Hematopoietic multipotent progenitor cell treated with erythropoietin and hydrocortisone succinate and interleukin-3 and kit ligand, for 17 days (in vitro differentiated cells): ENCODE results near the gene MKLN1.
A peak's percentile ranks its signal among the peaks of the same experiment; 100 is the strongest.
"Not testable (repeated sequence)": the region's sequence is repeated elsewhere in the genome, so short reads cannot be mapped to it uniquely, and the experiment has no call there.

ENCODE experiments used
- DNase-seq: peaks from one replicate; pipeline ENCODE4 v3.0.0-alpha.2; 2015; ENCODE audit warnings: low spot score

Gene MKLN1

GRCh38 chr7:131401194-131401593 is 73.5 kb downstream of the MKLN1 start:
- no peak for DNase-seq

GRCh38 chr7:131403322-131403721 is 75.6 kb downstream of the MKLN1 start:
- DNase-seq, result no peak

DNA sequence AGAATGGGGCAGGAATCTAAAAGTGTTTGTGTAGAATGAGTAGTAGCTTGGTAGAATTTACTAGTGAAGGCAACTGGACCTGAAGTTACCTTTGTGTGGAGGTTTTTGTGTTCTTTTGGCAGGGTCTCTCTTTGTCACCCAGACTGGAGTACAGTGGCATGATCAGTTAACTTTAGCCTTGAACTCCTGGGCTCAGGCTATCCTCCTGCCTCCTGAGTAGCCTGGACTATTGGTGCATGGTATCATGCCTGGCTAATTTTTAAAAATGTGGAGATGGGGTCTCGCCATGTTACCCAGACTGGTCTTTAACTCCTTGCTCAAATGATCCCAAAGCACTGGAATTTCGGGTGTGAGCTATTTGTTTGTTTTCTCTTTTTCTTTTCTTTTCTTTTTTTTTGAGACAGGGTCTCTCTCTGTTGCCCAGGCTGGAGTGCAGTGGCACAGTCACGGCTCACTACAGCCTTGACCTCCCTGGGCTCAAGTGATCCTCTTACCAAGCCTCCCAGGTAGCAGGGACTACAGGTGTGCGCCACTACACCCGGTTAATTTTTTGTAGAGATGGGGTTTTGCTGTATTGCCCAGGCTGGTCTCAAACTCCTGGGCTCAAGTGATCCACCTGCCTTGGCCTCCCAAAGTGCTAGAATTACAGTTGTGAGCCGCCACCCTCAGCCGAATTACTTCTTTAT is 76.7 kb downstream of the MKLN1 start:
- no peak for DNase-seq

DNA sequence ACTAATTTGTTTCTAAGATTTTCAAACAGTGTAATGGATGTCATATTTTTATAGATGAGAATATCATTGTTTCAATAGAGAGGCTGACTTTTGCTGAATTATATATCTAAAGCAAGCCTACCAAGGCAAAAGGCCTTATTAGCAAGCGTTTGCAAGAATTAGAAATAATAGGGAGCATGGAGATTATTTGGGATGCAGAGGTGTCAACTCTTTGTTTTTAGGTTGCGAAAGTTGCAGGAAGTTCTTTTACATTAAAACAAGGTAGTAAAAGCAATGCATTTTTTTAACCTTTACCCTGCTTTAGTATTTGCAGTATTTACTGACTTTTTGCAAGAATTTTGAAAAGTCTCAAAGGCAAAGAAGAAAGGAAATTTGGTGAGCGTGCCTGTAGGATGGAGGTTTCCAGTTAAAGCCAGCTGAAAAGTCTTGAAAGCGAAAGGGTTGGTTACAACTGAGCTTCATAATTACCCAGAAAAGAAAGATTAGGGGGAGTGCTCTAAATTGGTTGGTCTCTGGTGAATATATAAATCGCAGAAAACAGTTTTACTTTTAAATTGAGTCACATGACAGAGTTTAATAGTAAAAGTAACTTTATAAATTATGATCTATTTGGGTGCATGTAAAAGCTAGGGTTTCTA is 81.6 kb downstream of the MKLN1 start:
- DNase-seq, result no peak

DNA sequence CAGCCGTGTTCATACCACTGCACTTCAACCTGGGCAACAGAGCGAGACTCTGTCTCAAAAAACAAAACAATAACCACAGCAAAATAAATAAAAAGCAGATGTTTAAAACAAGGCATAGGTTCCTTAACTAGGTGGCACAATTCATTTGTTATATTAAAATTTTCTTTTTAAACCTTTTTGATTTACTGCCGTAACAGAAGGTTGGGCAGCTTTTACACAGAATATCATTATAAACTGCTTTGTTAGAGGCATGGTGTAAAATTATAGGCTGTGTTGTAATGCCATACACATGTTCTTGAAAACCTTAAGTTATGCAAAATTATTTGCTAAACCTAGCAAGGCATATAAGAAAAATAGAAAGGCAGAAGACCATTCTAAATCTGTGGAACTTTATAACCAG is 84.4 kb downstream of the MKLN1 start:
- no peak for DNase-seq

- DNase-seq, result no peak
Measured at GRCh38 chr7:131413711-131414110, 86.0 kb downstream of the MKLN1 start.

- peak; percentile 63 for DNase-seq
Measured at GRCh38 chr7:131424219-131424822, 96.6 kb downstream of the MKLN1 start.

- no peak for DNase-seq
Measured at GRCh38 chr7:131425992-131426391, 98.3 kb downstream of the MKLN1 start.

- DNase-seq, result not testable (repeated sequence)
Measured at GRCh38 chr7:131430826-131431225, 103.2 kb downstream of the MKLN1 start.

- no peak for DNase-seq
Measured at GRCh38 chr7:131431289-131431688, 103.6 kb downstream of the MKLN1 start.

- DNase-seq, result no peak
Measured at GRCh38 chr7:131431756-131432155, 104.1 kb downstream of the MKLN1 start.

- peak; percentile 23 for DNase-seq
Measured at GRCh38 chr7:131436384-131436783, 108.7 kb downstream of the MKLN1 start.

GRCh38 chr7:131438969-131439368 is 111.3 kb downstream of the MKLN1 start:
- DNase-seq, result no peak

DNA sequence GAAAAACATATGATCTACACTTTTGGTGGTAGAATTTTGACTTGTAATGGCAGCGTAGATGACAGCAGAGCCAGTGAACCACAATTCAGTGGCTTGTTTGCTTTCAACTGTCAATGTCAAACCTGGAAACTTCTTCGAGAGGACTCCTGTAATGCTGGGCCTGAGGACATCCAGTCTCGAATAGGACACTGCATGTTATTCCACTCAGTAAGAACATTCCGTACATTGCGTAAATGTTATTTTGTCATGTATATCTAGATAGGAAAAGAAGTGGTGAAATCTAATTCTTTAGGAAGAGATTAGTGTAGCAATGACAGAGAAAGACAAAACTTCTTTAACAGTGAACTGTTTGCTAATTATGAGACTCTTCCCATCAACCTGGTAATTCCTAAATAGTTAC is 115.8 kb downstream of the MKLN1 start:
- no peak for DNase-seq

DNA sequence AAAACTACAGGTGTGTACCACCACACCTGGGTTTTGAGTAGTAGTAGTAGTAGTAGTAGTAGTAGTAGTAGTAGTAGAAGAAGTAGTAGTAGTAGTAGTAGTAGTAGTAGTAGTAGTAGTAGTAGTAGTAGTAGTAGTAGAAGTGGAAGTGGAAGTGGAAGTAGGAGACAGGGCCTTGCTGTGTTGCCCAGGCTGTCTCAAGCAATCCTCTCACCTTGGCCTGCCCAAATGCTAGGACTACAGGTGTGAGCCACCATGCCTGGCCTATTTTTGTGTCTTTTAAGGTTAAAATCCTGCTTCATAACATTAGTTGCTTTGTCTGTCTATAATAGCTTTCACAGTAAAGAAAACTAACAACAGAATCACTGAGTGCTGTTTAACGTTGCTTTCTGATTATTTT is 117.0 kb downstream of the MKLN1 start:
- no peak for DNase-seq

DNA sequence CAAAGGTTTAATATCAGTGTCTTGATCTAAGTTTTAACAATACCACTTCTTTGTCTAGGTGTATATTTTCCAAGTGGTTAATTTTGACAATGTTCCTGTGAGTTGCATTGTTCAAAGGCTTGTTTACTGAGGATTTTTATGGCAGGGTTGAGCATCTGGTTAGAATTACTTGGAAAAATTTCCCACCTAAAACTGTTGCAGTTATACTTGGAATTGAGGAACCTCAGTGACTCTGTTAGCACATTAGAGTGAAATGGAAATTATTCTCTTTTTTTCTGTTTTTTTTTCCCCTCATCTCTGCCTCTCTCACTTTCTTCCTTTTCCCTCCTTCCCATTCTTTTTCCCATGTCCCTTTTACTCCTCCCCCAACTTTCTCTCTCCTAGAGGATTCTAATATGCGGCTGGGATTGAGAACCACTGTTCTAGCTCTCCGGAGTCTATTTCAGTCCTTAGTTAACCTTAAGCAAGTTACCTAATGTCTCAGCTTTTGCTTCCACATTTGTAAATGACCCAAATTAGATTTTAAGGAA is 121.8 kb downstream of the MKLN1 start:
- no peak for DNase-seq

DNA sequence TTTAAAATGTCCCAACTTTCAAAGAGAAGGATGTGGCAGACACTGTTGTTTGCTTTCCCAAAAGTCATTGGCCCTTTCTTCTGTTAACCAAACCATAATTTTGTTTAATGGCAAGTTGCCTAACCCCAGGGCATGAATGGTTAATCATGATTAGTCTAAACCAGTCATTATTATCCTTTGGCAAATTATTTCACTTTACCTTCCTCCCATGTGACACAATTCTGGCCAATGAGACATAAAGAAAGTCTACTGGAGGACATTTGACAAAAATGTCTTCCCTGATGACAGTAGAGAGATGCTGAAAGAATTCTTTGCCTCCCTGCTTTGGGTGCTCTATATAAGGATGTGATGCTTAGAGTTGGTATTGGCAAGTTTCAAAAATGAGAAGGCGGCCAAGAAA is 126.8 kb downstream of the MKLN1 start:
- no peak for DNase-seq

GRCh38 chr7:131455001-131455400 is 127.3 kb downstream of the MKLN1 start:
- no peak for DNase-seq

DNA sequence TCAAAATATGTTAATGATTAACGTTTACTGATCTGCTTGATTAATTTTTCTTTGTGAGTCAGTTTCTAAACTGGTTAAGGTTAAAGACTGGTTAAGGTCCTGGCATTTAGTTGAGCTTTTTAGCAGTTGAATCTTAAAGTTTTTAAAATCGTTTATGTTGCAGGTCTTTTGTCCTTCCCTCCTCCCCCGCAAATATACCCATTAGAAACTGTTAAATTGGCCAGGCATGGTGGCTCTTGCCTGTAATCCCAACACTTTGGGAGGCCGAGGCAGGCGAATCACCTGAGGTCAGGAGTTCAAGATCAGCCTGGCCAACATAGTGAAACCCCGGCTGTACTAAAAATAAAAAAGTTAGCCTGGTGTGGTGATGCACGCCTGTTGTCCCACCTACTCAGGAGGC is 127.9 kb downstream of the MKLN1 start:
- no peak for DNase-seq

DNA sequence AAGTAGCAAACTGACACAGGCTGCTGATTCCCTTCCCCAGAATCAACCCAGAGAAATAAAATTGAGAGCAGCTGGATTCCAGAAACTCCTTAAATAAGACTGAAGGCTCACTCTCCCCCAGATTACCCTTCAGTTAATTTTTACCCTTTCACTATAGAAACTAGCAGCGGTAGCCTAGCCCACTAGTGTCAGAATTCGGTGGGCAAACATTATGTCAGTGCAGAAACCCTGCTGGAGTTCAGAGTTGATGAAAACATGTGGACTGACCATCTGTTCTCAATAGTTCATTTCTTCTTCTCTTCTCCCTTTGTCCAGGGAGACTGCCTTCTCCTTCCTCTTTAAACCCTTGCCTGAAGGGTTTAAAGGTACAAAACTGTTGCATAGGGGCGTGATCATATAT is 128.7 kb downstream of the MKLN1 start:
- DNase-seq, result no peak

- no peak for DNase-seq
Measured at GRCh38 chr7:131459256-131459655, 131.6 kb downstream of the MKLN1 start.

- no peak for DNase-seq
Measured at GRCh38 chr7:131462059-131462458, 134.4 kb downstream of the MKLN1 start.

GRCh38 chr7:131462715-131463114 is 135.0 kb downstream of the MKLN1 start:
- not testable (repeated sequence) for DNase-seq
